ENCODE measurements around the gene ATP8A2.
"Not testable (repeated sequence)": the region's sequence is repeated elsewhere in the genome, so short reads cannot be mapped to it uniquely, and the experiment has no call there.

ATP8A2 gene

DNA sequence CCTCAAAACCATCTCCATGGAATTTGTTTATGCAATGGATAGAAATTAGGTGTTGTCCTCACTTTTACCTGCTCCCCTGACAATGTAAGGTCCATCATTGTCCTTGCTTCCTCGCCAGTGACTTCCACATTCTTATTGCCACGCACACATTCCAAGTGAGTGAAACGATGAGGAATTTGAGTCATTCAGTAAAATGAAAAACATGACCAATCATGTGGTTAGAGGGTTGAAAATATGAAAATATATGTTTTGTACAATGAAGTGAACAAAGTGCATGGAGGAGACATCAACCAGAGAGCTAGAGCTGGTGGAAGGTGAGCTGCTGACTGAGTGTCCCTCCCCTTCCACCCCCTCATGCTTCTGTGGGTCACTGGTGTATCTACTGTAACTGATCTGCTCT, 91.7 kb downstream of the ATP8A2 start:
- DNase-seq (ENCODE audit: low spot score), result no peak

DNA sequence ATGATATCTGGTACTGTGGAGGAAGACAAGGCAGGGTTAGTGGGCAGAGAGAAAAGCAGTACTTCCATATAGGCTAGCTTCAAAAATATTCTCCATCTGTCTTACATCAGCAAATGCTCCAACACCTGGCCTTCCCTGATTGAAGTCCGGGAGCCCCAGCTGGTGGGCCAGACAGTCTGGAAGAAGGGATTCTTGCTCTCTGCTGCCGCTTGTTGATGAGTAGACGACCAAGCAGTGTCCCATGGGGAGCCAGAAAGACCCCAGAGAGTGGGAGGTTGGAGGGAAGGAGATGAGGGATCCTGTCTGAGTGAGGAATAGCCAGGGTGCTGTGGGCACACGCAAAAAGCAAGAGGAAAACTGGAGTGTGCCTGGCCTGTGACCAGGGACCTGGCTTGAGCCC, 95.1 kb downstream of the ATP8A2 start:
- no peak for DNase-seq (ENCODE audit: low spot score)

DNA sequence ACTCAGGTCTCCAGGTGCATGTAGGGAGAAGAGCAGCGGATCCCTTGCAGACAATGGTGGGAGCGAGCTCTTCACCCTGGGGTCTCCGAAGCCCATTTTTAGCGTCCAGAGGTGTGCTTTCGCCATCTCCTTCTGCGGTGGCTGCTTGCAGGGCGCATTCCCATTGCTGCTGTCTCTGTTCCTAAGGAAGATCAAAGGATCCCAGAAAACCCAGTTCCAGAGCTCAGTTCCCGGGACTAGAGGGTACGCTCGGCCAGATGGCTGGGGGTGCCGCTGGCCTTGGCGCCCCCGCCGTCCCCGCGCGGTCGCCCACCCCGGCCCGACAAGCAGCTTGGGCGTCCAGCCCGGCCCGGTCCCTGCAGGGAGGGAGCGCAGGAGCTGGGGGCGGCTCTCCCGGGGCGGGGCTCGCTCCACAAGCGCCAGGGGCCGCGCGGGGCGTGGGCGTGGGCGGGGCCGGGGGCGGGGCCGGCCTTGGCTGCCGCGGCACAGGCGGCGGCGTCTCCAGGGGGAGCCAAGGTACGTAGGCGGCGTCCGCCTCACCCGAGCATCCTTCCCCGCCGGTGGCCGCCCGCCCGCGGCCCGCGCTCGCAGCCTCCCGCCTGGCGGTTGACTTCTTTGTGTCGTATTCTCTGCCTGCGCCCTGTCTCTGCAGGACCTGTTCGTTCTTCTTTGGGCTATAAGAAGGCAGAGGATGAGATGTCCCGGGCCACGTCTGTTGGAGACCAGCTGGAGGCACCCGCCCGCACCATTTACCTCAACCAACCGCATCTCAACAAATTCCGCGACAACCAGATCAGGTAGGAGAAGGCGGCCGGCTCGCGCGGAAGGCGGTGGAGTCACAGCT, 96.8 kb downstream of the ATP8A2 start:
- DNase-seq (ENCODE audit: low spot score), result no peak

DNA sequence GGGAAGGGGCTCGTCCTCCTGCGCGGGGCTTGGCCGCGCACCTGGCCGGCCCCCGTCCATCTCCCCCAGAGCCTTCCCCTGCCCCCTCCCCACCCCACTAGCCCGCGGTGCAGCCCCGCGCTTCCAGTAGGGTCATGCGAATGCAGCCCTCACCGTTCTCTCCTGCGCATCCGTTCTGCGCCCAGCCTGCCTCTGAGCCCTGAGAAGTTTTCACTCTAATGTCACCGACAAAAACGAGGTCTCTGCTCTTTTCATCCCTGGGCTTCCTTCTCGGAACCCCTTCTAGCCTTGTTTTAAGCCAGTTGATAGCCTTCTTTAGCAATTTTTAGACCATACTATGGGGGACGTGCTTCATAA, 97.4 kb downstream of the ATP8A2 start:
- DNase-seq (ENCODE audit: low spot score), result no peak

DNA sequence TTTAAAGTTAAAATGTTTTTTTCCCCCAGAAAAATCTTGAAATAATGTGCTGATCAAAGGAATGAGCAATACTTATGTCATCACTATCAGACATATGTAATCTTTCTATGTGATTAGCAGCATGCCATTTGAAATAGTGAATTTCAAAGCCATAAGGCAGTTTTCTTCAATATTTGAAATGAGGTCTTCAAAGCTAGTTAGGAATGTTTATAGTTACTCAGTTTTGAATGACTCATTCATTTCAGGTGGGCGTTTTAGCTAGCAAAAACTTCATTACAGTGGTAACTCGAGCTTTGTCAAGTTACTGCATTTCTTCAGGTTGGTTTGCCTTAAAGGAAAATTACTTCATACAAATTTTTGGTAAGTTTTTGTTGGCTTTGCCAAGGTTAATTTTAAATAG, 102.1 kb downstream of the ATP8A2 start:
- DNase-seq (ENCODE audit: low spot score), result no peak

DNA sequence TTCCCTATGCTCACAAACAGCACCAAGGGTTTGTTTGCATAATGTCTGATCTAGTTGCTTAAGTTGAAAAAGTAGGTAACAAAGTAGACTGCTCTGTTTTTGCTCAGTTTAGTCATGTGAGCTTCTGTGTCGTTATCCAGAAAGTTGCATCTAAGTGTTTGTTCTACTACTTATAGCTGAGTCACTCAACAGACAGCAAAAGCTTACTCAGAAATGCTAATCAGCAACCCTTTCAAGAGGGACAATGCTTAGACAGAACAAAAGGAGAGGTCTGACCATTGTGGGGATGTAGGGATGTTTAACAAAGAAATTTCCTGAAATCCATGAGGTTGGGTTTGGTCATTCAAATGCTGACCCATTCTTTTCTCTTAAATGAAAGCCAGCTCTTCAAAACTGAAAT, 106.4 kb downstream of the ATP8A2 start:
- no peak for DNase-seq (ENCODE audit: low spot score)

DNA sequence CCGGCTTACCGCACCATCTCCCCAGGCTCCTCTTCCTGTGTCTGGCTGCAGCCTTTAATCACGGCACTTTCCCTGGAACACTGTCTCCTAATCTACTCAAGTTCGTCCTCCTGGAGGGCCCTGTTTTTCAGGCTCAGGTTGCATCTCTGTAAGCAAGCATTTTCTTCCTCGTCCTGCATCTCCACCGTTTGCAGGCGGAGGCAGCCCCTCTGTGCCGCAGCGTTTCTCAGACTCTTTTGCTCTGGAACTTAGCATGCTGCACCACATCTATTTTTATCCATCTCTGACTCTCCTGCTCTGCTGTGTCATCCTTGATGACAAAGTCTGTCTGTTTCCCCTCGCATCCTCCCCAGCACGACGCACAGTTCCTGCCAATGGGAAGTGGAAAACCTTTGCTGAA, 117.5 kb downstream of the ATP8A2 start:
- DNase-seq (ENCODE audit: low spot score), result no peak

DNA sequence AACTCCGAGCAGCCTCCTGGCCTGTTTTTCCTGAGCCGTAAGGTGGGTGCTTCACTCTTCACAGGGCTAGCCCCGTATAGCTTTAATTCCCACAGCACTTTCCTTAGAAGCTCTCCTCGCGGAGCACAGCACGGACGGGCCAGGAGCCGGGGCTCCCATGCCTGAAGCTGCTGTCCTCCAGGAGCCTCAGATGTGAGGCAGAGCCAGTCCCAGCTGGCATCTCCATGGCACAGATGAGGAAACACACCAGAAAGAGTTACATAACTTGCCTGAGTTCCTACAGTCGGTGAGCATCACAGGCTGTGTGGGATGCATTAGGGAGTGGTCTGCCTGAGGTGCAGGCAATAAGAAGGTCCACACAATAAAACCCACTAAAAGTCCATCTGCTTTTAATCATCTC, 118.5 kb downstream of the ATP8A2 start:
- DNase-seq (ENCODE audit: low spot score), result no peak

DNA sequence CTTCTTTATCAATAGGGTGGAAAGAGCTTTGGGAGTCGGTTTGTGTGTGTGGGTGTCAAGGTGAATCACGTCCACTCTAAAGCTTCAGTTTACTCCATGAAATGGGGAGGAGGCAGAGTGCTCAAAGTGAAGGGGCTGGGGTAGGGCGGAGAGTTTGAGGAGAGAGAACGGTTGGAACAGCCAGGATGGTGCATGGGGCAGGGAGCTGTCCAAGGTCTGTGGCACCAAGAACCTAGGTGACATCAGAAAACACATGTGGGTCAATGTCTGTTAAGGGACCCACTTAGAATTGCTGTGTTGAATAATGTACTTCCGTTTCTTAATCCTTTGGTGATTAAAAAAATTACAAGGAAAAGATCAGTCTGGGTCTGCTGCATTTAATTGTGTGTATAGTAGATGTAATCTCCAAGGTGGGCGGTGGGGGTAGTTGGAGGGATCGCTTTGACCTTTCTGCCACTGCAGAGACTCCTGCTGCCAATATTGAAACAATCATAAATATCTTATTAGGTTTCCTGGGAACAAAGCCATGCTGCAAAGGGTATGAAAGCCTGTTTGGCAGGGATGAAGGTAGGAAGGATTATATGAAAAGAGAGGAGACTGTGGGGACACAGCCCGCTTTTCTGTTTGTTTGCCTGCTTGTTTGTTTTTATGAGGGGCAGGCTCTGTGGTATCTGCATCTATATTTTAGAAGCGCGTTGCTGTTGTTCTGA, 122.3 kb downstream of the ATP8A2 start:
- DNase-seq (ENCODE audit: low spot score), result no peak

DNA sequence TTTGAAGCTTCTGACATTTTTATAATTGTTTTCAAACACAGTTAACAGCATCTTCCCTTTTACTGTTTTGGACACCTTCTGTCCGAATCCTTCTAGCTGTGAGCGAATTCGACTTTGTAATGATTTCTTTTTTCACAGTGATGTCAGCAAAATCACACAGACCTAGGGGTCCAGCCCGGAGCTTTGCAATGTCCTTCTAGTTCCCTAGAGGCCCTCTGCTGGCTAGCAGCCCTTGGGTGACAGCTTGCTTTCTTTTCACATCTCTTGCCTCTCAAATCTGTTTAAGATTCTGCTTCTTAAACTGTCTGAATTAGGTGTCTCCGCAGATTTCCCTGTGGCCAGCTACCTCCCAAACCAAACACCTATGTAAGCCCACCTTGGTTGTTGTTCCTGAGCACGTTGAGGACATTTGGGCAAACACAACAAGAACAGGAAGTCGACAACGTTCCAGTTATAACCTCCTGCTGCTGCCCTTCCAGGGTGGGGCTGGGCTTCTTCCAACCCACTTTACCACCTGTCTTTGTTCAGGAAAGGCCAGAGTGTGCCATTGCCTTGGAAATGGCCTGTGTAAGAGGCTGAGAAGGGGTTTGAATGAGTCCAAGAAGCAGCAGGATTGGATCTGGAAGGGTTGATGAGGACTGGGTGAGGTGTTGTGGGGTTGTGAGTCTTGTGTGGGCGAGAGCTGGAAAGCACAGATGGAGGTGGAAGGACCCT, 123.1 kb downstream of the ATP8A2 start:
- no peak for DNase-seq (ENCODE audit: low spot score)

DNA sequence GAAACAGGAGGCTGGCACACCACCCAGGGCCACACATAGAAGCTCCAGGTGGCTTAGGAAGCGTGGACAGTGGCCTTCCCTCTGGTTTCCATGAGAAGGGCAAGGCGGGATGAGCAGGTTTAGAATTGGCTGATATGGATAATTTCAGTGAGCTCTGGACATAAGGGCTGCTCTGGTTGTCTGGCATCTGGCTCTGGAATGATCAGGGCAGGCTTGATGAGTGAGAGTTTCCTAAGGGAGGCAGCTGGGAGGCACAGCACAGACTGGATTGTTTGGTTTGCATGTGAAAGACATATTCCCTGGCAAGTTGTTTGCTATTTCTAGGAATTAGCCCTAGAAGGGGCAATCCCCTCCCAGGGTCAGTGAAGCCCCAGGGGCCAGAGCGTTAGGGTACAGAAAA, 129.5 kb downstream of the ATP8A2 start:
- no peak for DNase-seq (ENCODE audit: low spot score)

DNA sequence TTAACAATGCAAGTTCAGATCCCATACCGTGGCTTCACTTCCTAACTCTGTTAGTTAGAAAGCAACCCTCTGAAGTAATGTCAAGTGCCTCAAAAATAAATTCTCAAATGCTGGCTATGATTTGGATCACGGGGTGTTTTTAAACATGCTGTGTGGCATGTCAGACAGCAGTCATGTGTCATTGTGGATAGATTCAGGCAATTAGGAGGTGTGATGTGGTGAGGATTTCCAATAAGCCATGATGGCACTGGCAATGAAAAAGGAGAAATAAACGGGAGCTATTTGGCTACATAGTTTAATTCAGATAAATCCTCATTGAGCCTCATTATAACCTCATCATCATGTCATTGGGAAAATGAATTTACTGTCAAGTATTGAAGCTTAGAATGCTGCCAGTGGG, 130.3 kb downstream of the ATP8A2 start:
- no peak for DNase-seq (ENCODE audit: low spot score)

DNA sequence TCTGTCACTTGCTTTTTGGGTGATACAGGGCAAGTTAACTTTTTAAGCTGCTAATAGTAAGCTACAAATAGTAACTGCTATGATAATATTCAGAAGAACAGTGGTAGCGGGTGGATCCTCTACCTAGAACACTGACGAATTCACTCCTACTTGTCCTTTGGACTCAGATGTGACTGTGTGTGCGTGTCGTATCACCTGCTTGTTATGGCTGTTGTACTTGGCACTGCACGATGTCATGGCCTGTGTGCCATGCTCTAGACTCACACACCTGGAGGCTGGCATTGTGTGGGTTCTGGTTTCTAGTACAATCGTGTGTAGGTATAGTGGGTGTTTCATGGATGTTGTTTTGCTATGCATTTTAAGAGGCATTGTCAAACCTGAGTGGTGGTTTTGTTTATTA, 130.8 kb downstream of the ATP8A2 start:
- DNase-seq (ENCODE audit: low spot score), result no peak

DNA sequence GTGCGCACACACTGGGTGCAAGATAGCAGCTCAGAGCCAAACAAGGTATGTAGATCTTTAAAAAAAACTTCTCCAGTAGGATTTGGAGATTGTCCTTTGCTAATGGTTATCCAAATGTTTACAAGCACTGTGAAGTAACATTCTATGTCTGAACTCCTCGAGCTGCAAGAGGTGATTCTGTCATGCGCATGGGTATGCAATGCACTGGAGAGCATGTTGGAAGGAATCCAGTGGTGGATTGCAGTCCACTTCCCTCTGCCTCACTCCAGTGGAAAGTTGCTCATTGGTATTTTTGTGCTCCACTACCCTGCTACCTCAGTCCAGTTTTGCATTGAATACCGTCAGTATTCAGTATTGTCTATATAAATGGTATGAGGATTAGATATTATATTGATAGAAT, 132.1 kb downstream of the ATP8A2 start:
- DNase-seq (ENCODE audit: low spot score), result no peak

DNA sequence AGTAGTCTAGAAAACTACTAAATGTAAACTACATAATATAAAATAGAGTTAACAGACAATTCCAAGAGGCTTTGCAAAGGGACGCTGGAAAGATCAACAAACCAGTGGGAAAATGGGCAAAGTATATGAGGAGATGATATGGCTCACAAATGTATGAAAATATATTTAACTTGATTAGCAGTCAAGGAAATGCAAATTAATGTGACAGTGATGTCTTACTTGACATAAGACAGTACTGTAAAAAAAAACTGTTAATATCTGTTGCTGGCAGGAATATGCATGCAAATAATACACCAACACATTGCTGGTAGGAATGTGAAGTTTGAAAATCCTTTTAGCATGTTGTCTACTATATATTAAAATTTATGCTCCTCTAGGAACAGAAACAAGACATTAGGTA, 136.1 kb downstream of the ATP8A2 start:
- no peak for DNase-seq (ENCODE audit: low spot score)

DNA sequence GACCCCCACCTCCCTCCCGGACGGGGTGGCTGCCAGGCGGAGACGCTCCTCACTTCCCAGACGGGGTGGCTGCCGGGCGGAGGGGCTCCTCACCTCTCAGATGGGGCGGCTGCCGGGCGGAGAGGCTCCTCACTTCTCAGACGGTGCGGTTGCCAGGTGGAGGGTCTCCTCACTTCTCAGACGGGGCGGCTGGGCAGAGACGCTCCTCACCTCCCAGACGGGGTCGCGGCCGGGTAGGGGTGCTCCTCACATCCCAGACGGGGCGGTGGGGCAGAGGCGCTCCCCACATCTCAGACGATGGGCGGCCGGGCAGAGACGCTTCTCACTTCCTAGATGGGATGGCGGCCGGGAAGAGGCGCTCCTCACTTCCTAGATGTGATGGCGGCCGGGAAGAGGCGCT, 141.3 kb downstream of the ATP8A2 start:
- not testable (repeated sequence) for DNase-seq (ENCODE audit: low spot score)

DNA sequence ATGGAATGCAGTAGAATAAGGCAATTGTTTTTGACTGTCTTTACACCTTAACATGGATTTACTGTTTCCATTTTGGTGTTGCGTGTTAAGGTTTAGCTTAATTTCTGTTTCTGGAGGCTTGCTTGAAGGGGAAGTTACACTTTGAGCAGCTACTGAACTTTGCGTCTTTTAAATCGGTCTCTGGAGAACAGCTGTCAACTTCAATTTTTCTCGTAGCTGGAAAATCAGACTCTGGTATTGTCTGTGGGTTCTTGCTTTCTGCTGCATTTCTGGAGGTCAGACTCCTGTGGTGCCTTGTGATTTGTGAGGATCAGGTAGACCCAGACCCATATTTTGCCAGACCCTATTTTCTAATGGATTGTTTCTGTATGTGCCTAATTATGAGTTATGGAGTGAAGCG, 146.7 kb downstream of the ATP8A2 start:
- DNase-seq (ENCODE audit: low spot score), result no peak

DNA sequence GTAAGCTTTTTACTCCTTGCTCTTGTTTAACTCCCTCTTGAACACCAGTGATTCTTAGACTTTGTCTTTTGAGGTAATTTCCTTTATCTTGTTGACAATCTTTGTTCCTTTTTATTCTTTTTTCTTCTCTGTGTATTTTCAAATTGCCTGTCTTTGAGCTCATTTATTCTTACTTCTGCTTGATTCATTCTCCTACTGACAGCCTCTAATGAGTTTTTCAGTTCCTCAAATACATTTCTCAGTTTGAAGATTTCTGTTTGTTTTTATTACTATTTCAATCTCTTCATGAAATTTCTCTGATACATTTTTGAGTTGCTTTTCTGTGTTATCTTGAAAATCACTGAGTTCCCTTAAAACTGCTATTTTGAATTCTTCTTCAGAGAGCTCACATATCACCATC, 154.1 kb downstream of the ATP8A2 start:
- no peak for DNase-seq (ENCODE audit: low spot score)

DNA sequence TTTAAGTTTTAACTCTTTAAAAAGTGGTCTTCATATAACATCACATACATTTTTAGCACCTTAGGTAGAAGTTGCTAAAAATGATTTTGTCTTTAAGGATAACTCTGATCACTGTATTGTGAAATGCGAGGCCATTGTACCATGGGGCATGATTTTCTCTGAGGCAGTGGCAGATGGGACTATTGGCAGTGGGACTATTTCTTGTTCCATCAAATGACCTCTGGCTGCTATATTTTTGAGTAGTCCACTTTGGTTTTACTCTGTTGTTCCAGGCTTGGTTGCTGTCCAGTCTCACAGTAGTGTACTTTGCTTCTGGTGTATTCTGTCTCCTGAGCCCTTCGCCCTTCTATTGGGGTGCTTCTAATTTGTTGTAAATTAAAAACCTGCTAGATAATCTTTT, 156.5 kb downstream of the ATP8A2 start:
- no peak for DNase-seq (ENCODE audit: low spot score)

DNA sequence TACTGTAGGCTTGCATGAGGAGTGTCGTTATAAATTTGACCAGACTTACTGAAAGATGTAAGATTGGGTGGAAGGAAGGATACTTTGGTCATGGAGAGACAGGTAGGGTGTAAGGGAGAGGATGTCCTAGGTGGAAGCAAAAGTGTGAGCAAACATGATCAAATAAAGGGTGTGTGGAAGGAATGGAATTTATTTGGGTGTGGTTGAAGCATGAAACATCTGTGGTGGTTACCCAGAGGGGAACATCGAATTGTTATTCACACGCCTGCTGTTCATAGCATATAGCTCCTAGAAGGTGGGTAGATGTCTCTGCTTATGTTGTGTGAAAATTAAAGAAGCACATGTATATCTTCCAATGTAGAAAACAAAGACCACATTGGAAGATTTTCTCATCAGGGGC, 157.7 kb downstream of the ATP8A2 start:
- no peak for DNase-seq (ENCODE audit: low spot score)

DNA sequence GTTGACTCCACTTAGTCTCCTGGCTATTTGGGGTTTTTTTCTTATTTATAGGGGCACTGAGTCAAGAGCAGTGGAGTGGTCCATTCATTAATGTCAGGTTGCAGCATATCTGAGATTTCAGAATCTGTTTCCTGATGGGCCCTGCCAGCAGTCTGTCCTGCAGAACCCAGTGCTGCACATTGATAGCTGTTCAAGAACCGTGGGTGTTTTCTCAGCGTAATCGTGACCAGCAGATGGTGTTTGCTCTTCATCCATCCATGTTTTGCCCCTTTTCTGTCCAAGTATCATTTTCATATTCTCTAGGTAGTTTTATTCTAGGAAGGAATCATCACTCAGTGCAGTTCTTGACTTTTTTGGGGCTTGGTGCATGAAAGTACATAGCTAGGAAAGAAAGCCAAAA, 166.5 kb downstream of the ATP8A2 start:
- DNase-seq (ENCODE audit: low spot score), result no peak

DNA sequence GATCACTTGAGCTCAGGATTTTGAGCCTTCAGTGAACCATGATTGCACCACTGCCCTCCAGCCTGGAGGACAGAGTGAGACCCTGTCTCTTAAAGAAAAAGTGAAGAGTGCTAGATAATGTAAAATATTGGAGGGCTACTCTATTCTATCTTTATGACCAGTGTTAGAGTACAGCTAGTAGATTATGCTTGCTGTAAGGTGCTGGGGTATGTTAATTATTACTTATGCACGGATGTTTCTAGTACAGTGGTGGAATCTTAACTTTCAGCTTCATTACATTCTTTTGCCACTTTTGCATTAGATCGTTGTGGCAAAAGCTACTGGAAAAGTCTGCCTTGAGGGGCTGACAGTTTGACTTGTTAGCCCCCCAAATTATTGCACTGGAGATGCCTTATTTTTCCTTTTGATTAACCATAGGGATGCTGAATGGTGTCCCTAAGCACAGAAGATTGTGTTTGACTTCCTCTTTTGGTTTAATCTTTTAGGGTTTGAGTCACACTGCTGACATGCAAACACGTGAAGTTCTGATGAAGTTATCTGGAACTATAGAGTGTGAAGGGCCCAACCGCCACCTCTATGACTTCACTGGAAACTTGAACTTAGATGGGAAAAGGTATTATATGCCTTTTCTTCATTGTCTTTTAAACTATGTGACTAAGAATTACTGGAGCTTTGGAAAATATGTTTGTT, 169.8 kb downstream of the ATP8A2 start:
- no peak for DNase-seq (ENCODE audit: low spot score)

DNA sequence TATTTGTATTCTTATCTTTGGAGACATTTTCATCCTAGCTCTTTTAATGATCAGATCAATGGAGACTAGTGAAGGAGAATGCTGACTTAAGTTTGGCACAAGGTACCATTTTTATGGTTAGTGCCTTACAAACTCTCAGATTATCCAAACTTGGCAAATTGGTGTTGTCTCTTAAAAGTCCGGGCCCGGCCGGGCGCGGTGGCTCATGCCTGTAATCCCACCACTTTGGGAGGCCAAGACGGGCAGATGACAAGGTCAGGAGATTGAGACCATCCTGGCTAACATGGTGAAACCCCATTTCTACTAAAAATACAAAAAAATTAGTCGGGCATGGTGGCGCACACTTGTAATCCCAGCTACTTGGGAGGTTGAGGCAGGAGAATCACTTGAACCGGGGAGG, 177.2 kb downstream of the ATP8A2 start:
- DNase-seq (ENCODE audit: low spot score), result not testable (repeated sequence)
